CD4-positive, CD25-positive, alpha-beta regulatory T cell (primary cell): ENCODE measurements around the gene SCYGR2. TPM values are rescaled to one million over a fixed set of nuclear protein-coding genes. Genes with fewer than 3 reads are reported as not detected.

Experiments
- ATAC-seq, 2 donors: fragments of 150-1000 bp; cut with Tn5 transposase; one replicate each; pipeline ENCODE4 v1.10.0; 2021; ENCODE audit warnings: low read depth in 2 of 2, moderate number of reproducible peaks in 2 of 2, moderate library complexity in 1 of 2
- DNase-seq, 3 donors: peaks; one replicate each; pipeline versions ENCODE4 v3.0.0 to v3.0.0-alpha.2; 2012 to 2022; ENCODE audit warnings: mixed read lengths in 1 of 3
- H3K27ac ChIP-seq: one replicate; pipeline ENCODE4 v1.7.0; 2013; ENCODE audit warnings: mild to moderate bottlenecking, low read length; ENCODE audit not compliant: insufficient read depth, poor library complexity, severe bottlenecking
- H3K27me3 ChIP-seq: one replicate; pipeline ENCODE4 v1.7.0; 2013; ENCODE audit warnings: low read length; ENCODE audit not compliant: control insufficient read depth, insufficient read depth
- H3K36me3 ChIP-seq: one replicate; pipeline ENCODE4 v1.7.0; 2013; ENCODE audit warnings: mild to moderate bottlenecking, low read length, moderate library complexity; ENCODE audit not compliant: control insufficient read depth, insufficient read depth
- H3K4me1 ChIP-seq: 2 replicates; pipeline ENCODE4 v1.7.0; 2013; ENCODE audit warnings: mild to moderate bottlenecking, low read length; ENCODE audit not compliant: insufficient read depth, control insufficient read depth, poor library complexity, severe bottlenecking
- H3K4me3 ChIP-seq: one replicate; pipeline ENCODE4 v1.7.0; 2013; ENCODE audit warnings: low read depth, mild to moderate bottlenecking, low read length, moderate library complexity
- H3K9me3 ChIP-seq, 2 experiments: 1 replicate in 1 of 2; 2 replicates in 1 of 2; pipeline ENCODE4 v1.7.0; 2013; ENCODE audit warnings: low read length in 2 of 2, mild to moderate bottlenecking in 1 of 2, moderate library complexity in 1 of 2; ENCODE audit not compliant: control insufficient read depth in 2 of 2
- H3K27ac Mint-ChIP-seq, 3 donors: one replicate each; pipeline ENCODE4 v1.8.0; 2020 to 2022; ENCODE audit warnings: mild to moderate bottlenecking in 3 of 3, mixed read lengths in 3 of 3, moderate library complexity in 2 of 3
- H3K27me3 Mint-ChIP-seq: one replicate; pipeline ENCODE4 v1.8.0; 2022; ENCODE audit warnings: mild to moderate bottlenecking, mixed read lengths
- H3K36me3 Mint-ChIP-seq: one replicate; pipeline ENCODE4 v1.8.0; 2020; ENCODE audit warnings: mixed read lengths
- H3K4me1 Mint-ChIP-seq, 4 donors: one replicate each; pipeline ENCODE4 v1.8.0; 2020 to 2022; ENCODE audit warnings: mixed read lengths in 4 of 4, mild to moderate bottlenecking in 1 of 4
- H3K4me3 Mint-ChIP-seq, 4 donors: one replicate each; pipeline ENCODE4 v1.8.0; 2020 to 2022; ENCODE audit warnings: mild to moderate bottlenecking in 4 of 4, mixed read lengths in 4 of 4, moderate library complexity in 3 of 4
- H3K9me3 Mint-ChIP-seq, 7 donors: one replicate each; pipeline ENCODE4 v1.8.0; 2020 to 2022; ENCODE audit warnings: mixed read lengths in 7 of 7, mild to moderate bottlenecking in 3 of 7, moderate library complexity in 2 of 7
- polyA plus RNA-seq, 4 donors: library from polyadenylated mRNA; unstranded; fragments of 300-500 nt; fragmentation: Illumina TruSeq; gene quantifications; one replicate each; pipeline ENCODE4 v1.2.3, GENCODE V29; 2021
- total RNA-seq: library from RNA; stranded (reverse); gene quantifications from one replicate; pipeline ENCODE4 v1.2.3, GENCODE V29; 2022

Gene SCYGR2
- total and polyA plus RNA-seq, 5 donors from 2014 or later: not detected

DNA sequence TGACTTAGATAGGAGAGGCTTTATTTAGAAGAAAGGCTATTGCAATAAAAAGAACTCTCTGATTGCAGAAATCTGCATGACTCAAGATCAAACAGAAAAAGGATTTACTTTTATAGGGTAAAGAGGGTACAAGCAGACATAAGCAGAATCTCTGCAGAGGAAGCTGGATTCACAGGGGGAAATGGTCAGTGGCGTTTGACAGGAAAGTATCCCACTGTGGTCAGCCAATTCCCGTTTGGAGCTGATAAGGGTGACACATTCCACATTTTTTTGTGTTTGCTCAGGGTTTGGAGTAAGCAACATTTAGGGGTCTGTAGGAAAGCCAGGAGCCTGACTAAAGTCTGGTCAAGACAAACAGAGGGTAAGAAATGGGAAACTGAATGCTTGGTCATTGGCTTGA is 44.0 kb downstream of the SCYGR2 start:
- Histone ChIP-seq H3K36me3 (no peaks in the 10 kb centered on the region), H3K27ac (no peak overlapping the region), H3K27me3 (no peaks in the 10 kb centered on the region), H3K9me3 (no peaks in the 10 kb centered on the region), H3K4me3 (no peak overlapping the region), H3K4me1 (no peaks in the 10 kb centered on the region)
- H3K9me3 Mint-ChIP-seq: no peaks in the 10 kb centered on the region
- DNase-seq (no peak), ATAC-seq (no peak)
- H3K4me3 Mint-ChIP-seq: no peak overlapping the region
- H3K36me3 Mint-ChIP-seq: no peaks in the 10 kb centered on the region
- H3K27me3 Mint-ChIP-seq: peaks cover 8% of the 10 kb centered on the region
- no peak overlapping the region for H3K27ac Mint-ChIP-seq
- H3K4me1 Mint-ChIP-seq: no peaks in the 10 kb centered on the region

DNA sequence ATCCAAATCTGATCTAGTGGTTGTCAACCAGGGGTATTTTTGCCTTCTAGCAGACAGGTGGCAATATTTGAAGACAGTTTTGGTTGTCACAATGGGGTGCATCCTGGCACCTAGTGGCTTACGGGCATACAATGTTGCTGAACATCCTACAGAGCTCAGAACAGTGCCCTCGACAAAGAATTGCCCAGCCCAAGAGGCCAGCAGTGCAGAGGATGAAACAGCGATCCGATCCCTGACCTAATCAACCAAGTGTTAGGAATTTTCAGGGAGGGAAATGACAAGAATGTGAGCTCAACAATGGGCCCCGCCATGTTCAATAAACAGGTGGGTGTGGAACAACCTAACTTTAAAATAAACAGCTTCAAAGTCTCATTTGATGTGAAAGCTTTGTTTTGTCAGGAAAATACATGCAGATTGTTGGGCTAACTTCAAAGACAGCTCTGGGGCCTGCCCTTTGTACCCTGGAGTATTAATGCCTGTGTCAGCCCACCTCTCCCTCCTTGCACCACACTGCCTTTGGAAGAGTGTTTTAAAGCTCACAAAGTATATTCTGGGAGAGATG is 45.4 kb downstream of the SCYGR2 start:
- H3K27ac Mint-ChIP-seq: no peak overlapping the region
- ATAC-seq: no peak

More for the DNA sequence above, 45.4 kb downstream of the SCYGR2 start:
- Mint-ChIP-seq H3K27me3 (peaks cover 9% of the 10 kb centered on the region), H3K4me3 (no peak overlapping the region), H3K36me3 (no peaks in the 10 kb centered on the region), H3K4me1 (no peaks in the 10 kb centered on the region), H3K9me3 (no peaks in the 10 kb centered on the region)
- Histone ChIP-seq H3K27ac (no peak overlapping the region), H3K4me1 (no peaks in the 10 kb centered on the region), H3K4me3 (no peak overlapping the region), H3K9me3 (no peaks in the 10 kb centered on the region), H3K27me3 (no peaks in the 10 kb centered on the region), H3K36me3 (no peaks in the 10 kb centered on the region)
- no peak for DNase-seq

Other genes with a start within 250 kb of the SCYGR2 start
- not detected for gene TM4SF20, start 219.6 kb upstream of the SCYGR2 start, total RNA-seq
- gene TM4SF20, start 219.6 kb upstream of the SCYGR2 start, polyA plus RNA-seq: not detected
- gene SCYGR1, start 210.9 kb upstream of the SCYGR2 start, total RNA-seq: not detected
- gene SCYGR1, start 210.9 kb upstream of the SCYGR2 start, polyA plus RNA-seq: not detected
- gene AGFG1, start 126.7 kb upstream of the SCYGR2 start, total RNA-seq: 64.0 TPM
- gene AGFG1, start 126.7 kb upstream of the SCYGR2 start, polyA plus RNA-seq: 10 to 100 TPM; 14.9 to 28.7 (median 20.2) TPM
- gene SCYGR3, start 15.9 kb downstream of the SCYGR2 start, total RNA-seq: not detected
- not detected for gene SCYGR3, start 15.9 kb downstream of the SCYGR2 start, polyA plus RNA-seq
- not detected for gene SCYGR4, start 18.6 kb downstream of the SCYGR2 start, total RNA-seq
- not detected for gene SCYGR4, start 18.6 kb downstream of the SCYGR2 start, polyA plus RNA-seq
- gene SCYGR5, start 67.9 kb downstream of the SCYGR2 start, total RNA-seq: not detected
- gene SCYGR5, start 67.9 kb downstream of the SCYGR2 start, polyA plus RNA-seq: not detected
- not detected for gene SLC19A3, start 119.1 kb downstream of the SCYGR2 start, total RNA-seq
- not detected for gene SLC19A3, start 119.1 kb downstream of the SCYGR2 start, polyA plus RNA-seq
- not detected for gene SCYGR6, start 125.9 kb downstream of the SCYGR2 start, total RNA-seq
- gene SCYGR6, start 125.9 kb downstream of the SCYGR2 start, polyA plus RNA-seq: not detected
- not detected for gene SCYGR7, start 129.4 kb downstream of the SCYGR2 start, total RNA-seq
- not detected for gene SCYGR7, start 129.4 kb downstream of the SCYGR2 start, polyA plus RNA-seq
- gene SCYGR8, start 147.0 kb downstream of the SCYGR2 start, total RNA-seq: not detected
- not detected for gene SCYGR8, start 147.0 kb downstream of the SCYGR2 start, polyA plus RNA-seq
- gene CCL20, start 214.9 kb downstream of the SCYGR2 start, total RNA-seq: 3.7 TPM
- gene CCL20, start 214.9 kb downstream of the SCYGR2 start, polyA plus RNA-seq: 1 to 10 TPM in 3 of 4 donors, under 1 TPM in 1; 0.94 to 2.3 (median 2.1) TPM